IMR-90 (cell line): ENCODE results near the gene RHCE. TPM values are rescaled to one million over a fixed set of nuclear protein-coding genes. Genes with fewer than 3 reads are reported as not detected.

ENCODE experiments used
- ATAC-seq: fragments of 200-7000 bp; cut with Tn5 transposase; 2 replicates; pipeline ENCODE4 v1.9.1; 2020; ENCODE audit warnings: low read depth, mild to moderate bottlenecking, moderate library complexity
- BruUV-seq: library from RNA; stranded (reverse); fragments of 400-500 nt; replicated peaks from 2 replicates; lab custom pipeline; 2021; lab: Mats Ljungman, UMichigan
- CTCF ChIA-PET: fragments of 300-600 bp; formaldehyde crosslinking; extraction: SDS; loops from one replicate; lab custom pipeline; 2021; ENCODE audit warnings: antibody characterized with exemption; lab: Yijun Ruan, JAX
- POLR2A ChIA-PET: fragments of 300-600 bp; sonication (Branson Sonifier 250); formaldehyde crosslinking; loops from one replicate; lab custom pipeline; 2022; ENCODE audit warnings: antibody characterized with exemption; ENCODE audit not compliant: unreplicated experiment; lab: Charles Lee
- DNase-seq: peaks from one replicate; pipeline ENCODE4 v3.0.0; 2013
- H2AFZ ChIP-seq: replicated peaks from 2 replicates; pipeline ENCODE3; 2013; ENCODE audit warnings: low read length, mild to moderate bottlenecking; ENCODE audit not compliant: poor library complexity
- H2AK5ac ChIP-seq: 2 replicates; pipeline ENCODE4 v1.6.1; 2013; ENCODE audit warnings: low read depth, low read length, inconsistent platforms
- H2AK9ac ChIP-seq: replicated peaks from 2 replicates; pipeline ENCODE3; 2013; ENCODE audit warnings: mild to moderate bottlenecking, low read depth, low read length, moderate library complexity; ENCODE audit not compliant: poor library complexity
- H2BK120ac ChIP-seq: 2 replicates; pipeline ENCODE4 v1.6.1; 2013; ENCODE audit warnings: low read depth, low read length, inconsistent platforms
- H2BK15ac ChIP-seq: 3 replicates; pipeline ENCODE4 v1.6.1; 2013; ENCODE audit warnings: low read depth, low read length, inconsistent platforms
- H2BK20ac ChIP-seq: 2 replicates; pipeline ENCODE4 v1.6.1; 2013; ENCODE audit warnings: low read depth, mild to moderate bottlenecking, inconsistent platforms, low read length, moderate library complexity
- H2BK5ac ChIP-seq: 2 replicates; pipeline ENCODE4 v1.6.1; 2013; ENCODE audit warnings: mild to moderate bottlenecking, low read depth, low read length, inconsistent platforms; ENCODE audit not compliant: poor library complexity, severe bottlenecking
- H3K14ac ChIP-seq: replicated peaks from 2 replicates; pipeline ENCODE4 v1.6.1; 2013; ENCODE audit warnings: low read depth, low read length, inconsistent platforms
- H3K18ac ChIP-seq: 2 replicates; pipeline ENCODE4 v1.6.1; 2013; ENCODE audit warnings: low read depth, low read length, control low read depth
- H3K23ac ChIP-seq: 2 replicates; pipeline ENCODE4 v1.6.1; 2013; ENCODE audit warnings: low read depth, low read length, inconsistent platforms
- H3K27ac ChIP-seq: 2 replicates; pipeline ENCODE4 v1.5.1; 2013; ENCODE audit warnings: mild to moderate bottlenecking, control low read depth, low read length; ENCODE audit not compliant: insufficient read depth
- H3K27me3 ChIP-seq: 2 replicates; pipeline ENCODE4 v1.6.1; 2013; ENCODE audit warnings: low read length; ENCODE audit not compliant: control insufficient read depth, insufficient read depth
- H3K36me3 ChIP-seq: 2 replicates; pipeline ENCODE4 v1.6.1; 2013; ENCODE audit warnings: low read length, mixed read lengths; ENCODE audit not compliant: control insufficient read depth, insufficient read depth
- H3K4ac ChIP-seq: 2 replicates; pipeline ENCODE4 v1.6.1; 2013; ENCODE audit warnings: low read depth, low read length, inconsistent platforms
- H3K4me1 ChIP-seq: 2 replicates; pipeline ENCODE4 v1.6.1; 2013; ENCODE audit warnings: low read length, mixed read lengths; ENCODE audit not compliant: control insufficient read depth, insufficient read depth
- H3K4me2 ChIP-seq: 2 replicates; pipeline ENCODE4 v1.6.1; 2013; ENCODE audit warnings: low read depth, mild to moderate bottlenecking, control low read depth, low read length, moderate library complexity
- H3K4me3 ChIP-seq: 2 replicates; pipeline ENCODE4 v1.5.1; 2013; ENCODE audit warnings: low read depth, mild to moderate bottlenecking, control low read depth, low read length, moderate library complexity; ENCODE audit not compliant: insufficient read depth
- H3K56ac ChIP-seq: 2 replicates; pipeline ENCODE4 v1.6.1; 2013; ENCODE audit warnings: low read length, inconsistent platforms; ENCODE audit not compliant: insufficient read depth; ENCODE audit errors: extremely low read depth
- H3K79me1 ChIP-seq, 2 experiments: 2 replicates each; pipeline ENCODE4 v1.6.1; 2013; ENCODE audit warnings: low read length in 2 of 2, inconsistent platforms in 1 of 2, low read depth in 1 of 2
- H3K9ac ChIP-seq: 2 replicates; pipeline ENCODE4 v1.6.1; 2013; ENCODE audit warnings: low read depth, low read length, control low read depth
- H3K9me1 ChIP-seq: 2 replicates; pipeline ENCODE4 v1.6.1; 2013; ENCODE audit warnings: low read length, inconsistent platforms; ENCODE audit not compliant: insufficient read depth
- H3K9me3 ChIP-seq: 2 replicates; pipeline ENCODE4 v1.6.1; 2013; ENCODE audit warnings: low read length; ENCODE audit not compliant: control insufficient read depth, insufficient read depth
- H4K20me1 ChIP-seq: 2 replicates; pipeline ENCODE4 v1.6.1; 2013; ENCODE audit warnings: low read length, inconsistent platforms; ENCODE audit not compliant: insufficient read depth
- H4K5ac ChIP-seq: 2 replicates; pipeline ENCODE4 v1.6.1; 2013; ENCODE audit warnings: mild to moderate bottlenecking, low read depth, low read length, control low read depth
- H4K8ac ChIP-seq, 2 experiments: 2 replicates each; pipeline ENCODE4 v1.6.1; 2013; ENCODE audit warnings: low read depth in 2 of 2, low read length in 2 of 2, control low read depth in 1 of 2, inconsistent platforms in 1 of 2
- H4K91ac ChIP-seq: 2 replicates; pipeline ENCODE4 v1.6.1; 2013; ENCODE audit warnings: low read depth, low read length, inconsistent platforms; ENCODE audit not compliant: insufficient read depth
- BHLHE40 ChIP-seq: fragments of 150-350 bp; IDR thresholded peaks from 2 replicates; pipeline ENCODE4 v1.6.1; 2016; ENCODE audit warnings: mild to moderate bottlenecking, low read depth, low read length
- CEBPB ChIP-seq: IDR thresholded peaks from 2 replicates; pipeline ENCODE4 v1.6.1; 2012; ENCODE audit warnings: low read depth, low read length, improper control_type of control experiment
- CHD1 ChIP-seq: IDR thresholded peaks from 2 replicates; pipeline ENCODE4 v1.6.1; 2012; ENCODE audit warnings: low read depth, low read length, improper control_type of control experiment
- ELK1 ChIP-seq: fragments of 150-350 bp; IDR thresholded peaks from 2 replicates; pipeline ENCODE4 v1.6.1; 2016; ENCODE audit warnings: low read depth, mild to moderate bottlenecking, low read length, moderate library complexity, borderline replicate concordance
- FOS ChIP-seq: fragments of 150-350 bp; IDR thresholded peaks from 2 replicates; pipeline ENCODE4 v1.6.1; 2016; ENCODE audit warnings: low read depth, low read length
- MAZ ChIP-seq: IDR thresholded peaks from 2 replicates; pipeline ENCODE4 v1.6.1; 2012; ENCODE audit warnings: low read depth, mild to moderate bottlenecking, low read length, improper control_type of control experiment, moderate library complexity, borderline replicate concordance
- MXI1 ChIP-seq: IDR thresholded peaks from 2 replicates; pipeline ENCODE4 v1.6.1; 2012; ENCODE audit warnings: low read depth, mild to moderate bottlenecking, low read length, moderate library complexity, borderline replicate concordance
- NFE2L2 ChIP-seq: fragments of 150-350 bp; IDR thresholded peaks from 2 replicates; pipeline ENCODE4 v1.6.1; 2016; ENCODE audit warnings: low read depth, mild to moderate bottlenecking, low read length
- POLR2A ChIP-seq: IDR thresholded peaks from 2 replicates; pipeline ENCODE4 v1.6.1; 2012; ENCODE audit warnings: mild to moderate bottlenecking, low read depth, low read length
- RAD21 ChIP-seq: IDR thresholded peaks from 2 replicates; pipeline ENCODE4 v1.6.1; 2012; ENCODE audit warnings: low read length, improper control_type of control experiment
- RCOR1 ChIP-seq: IDR thresholded peaks from 2 replicates; pipeline ENCODE4 v1.6.1; 2012; ENCODE audit warnings: mild to moderate bottlenecking, low read length, improper control_type of control experiment; ENCODE audit not compliant: insufficient replicate concordance
- SMC3 ChIP-seq: fragments of 150-350 bp; IDR thresholded peaks from 2 replicates; pipeline ENCODE4 v1.6.1; 2016; ENCODE audit warnings: low read depth, mild to moderate bottlenecking, antibody characterized with exemption, low read length, moderate library complexity
- USF2 ChIP-seq: fragments of 150-350 bp; IDR thresholded peaks from 2 replicates; pipeline ENCODE4 v1.6.1; 2017; ENCODE audit warnings: mild to moderate bottlenecking, antibody characterized with exemption, low read length, low read depth
- WGBS, 2 experiments: methylation state at CpG; one replicate each; pipeline versions ENCODE4 v1.1.5 to v1.1.7; 2013; ENCODE audit warnings: missing lambda C conversion rate in 2 of 2; ENCODE audit not compliant: insufficient read length in 1 of 2; ENCODE audit errors: extremely low coverage in 2 of 2; 5-methylcytosine and 5-hydroxymethylcytosine counted together
- dilution Hi-C: fragments of 300-500 bp; cut with HindIII; formaldehyde crosslinking; loops from one replicate; pipeline ENCODE4 v1.14.3; 2018; ENCODE audit warnings: low sequenced_read_pairs; ENCODE audit not compliant: unreplicated experiment
- in situ Hi-C: fragments of 300-500 bp; cut with MboI; formaldehyde crosslinking; loops from 3 replicates; pipeline ENCODE4 v1.14.3; 2019; ENCODE audit warnings: low sequenced_read_pairs, inconsistent platforms, mixed read lengths
- intact Hi-C: fragments of 100-400 bp; cut with micrococcal nuclease; formaldehyde crosslinking; loops from 2 replicates; pipeline ENCODE4 v1.10.0; 2022
- polyA plus RNA-seq, 3 experiments: library from polyadenylated mRNA; depleted of rRNA; stranded (reverse); fragments of >200 nt; gene quantifications; 2 replicates each; pipeline ENCODE4 v1.2.3, GENCODE V29; 2012; ENCODE audit warnings: low replicate concordance in 1 of 3
- total RNA-seq: library from RNA; depleted of rRNA; stranded (reverse); fragments of >200 nt; gene quantifications from 2 replicates; pipeline ENCODE4 v1.2.3, GENCODE V29; 2012
- TF ChIP-seq, protein P1 (sequence below): conservative IDR thresholded peaks from 2 replicates; pipeline ENCODE4 v1.5.1; 2012; ENCODE audit warnings: mild to moderate bottlenecking, low read depth, low read length, improper control_type of control experiment

RHCE gene
- total and polyA plus RNA-seq, 2 of the 4 experiments (the other 2 are of a cell fraction) = 0.54 to 0.62 TPM

DNA sequence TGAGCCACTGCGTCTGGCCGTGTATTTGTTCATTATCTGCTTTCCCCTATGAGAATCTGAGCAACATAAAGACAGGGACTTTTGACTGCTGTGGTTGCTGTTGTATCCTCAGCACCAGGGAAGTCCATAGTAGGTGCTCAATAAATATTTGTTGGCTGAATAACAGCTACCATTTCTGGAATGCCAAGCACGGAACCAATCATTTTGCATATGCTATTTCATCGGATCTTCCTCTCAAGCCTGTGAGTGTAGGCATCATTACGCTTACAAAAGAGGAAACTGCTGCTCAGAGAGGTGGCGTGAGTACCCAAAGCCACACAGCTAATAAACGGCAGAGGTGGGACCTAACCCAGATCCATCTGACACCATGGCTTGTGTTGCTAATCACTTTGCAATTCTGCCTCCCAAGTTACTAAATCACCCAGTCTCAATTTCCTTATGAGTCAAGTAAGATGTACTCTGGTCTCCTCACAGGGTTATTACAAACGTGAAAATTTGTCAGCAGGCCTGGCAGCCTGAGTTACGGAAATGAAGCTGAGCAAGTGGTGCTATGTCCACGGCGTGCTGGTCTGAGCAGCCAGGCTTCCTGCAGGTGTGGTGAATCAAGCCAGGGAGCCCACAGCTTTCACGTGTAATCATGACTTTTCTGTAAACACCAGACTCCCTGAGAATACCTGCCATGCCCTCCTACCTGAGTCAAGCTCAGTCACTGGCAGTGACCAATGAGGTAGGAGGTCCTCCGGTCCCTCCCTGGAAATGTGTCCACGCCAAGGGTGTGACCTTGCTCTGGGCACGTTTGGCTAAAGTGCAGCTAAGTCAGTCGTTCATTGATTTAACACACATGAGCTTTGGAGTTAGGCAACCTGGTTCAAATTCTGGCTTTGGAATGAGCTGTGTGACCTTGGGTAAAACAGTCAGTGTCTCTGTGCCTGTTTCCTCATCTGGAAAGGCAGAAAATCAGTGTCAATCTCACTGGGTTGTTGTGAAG lies 4.8 kb upstream of the RHCE start:
- in situ Hi-C loops (no loop called here), dilution Hi-C loops (no loop called here), intact Hi-C loops (no loop called here)
- no peak overlapping the region for H3K14ac ChIP-seq
- no peaks in the 10 kb centered on the region; the same call in 1 of the 2 replicates for H4K20me1 ChIP-seq
- H3K18ac ChIP-seq = no peak overlapping the region
- WGBS, 2 experiments = 94% methylated on average over 5 of the region's 16 CpGs; no CpG with 5 or more reads in 1 of the 2 experiments
- no peak overlapping the region for H2BK5ac ChIP-seq
- no peak overlapping the region for H3K4me3 ChIP-seq
- no peak overlapping the region for H4K91ac ChIP-seq
- H2AFZ ChIP-seq = no peak overlapping the region
- POLR2A ChIA-PET = no interaction called here
- 0 out of 2 replicates have a peak overlapping the region, but pooled peaks have one; percentile 3 for H2AK5ac ChIP-seq
- no peak overlapping the region for H3K4me2 ChIP-seq
- no peak overlapping the region for H2BK120ac ChIP-seq
- no peak overlapping the region for H4K5ac ChIP-seq
- H3K27ac ChIP-seq = no peak overlapping the region
- no TSS peak for BruUV-seq
- H3K4ac ChIP-seq = no peak overlapping the region
- H3K9ac ChIP-seq = no peak overlapping the region
- H3K56ac ChIP-seq = no peak overlapping the region
- no peak overlapping the region for H2BK15ac ChIP-seq
- DNase-seq = peak; percentile 33
- H3K9me1 ChIP-seq = no peaks in the 10 kb centered on the region
- no peak overlapping the region for H2BK20ac ChIP-seq
- peaks cover 4% of the 10 kb centered on the region; the same call in 1 of the 2 replicates for H3K27me3 ChIP-seq
- no peak overlapping the region for H2AK9ac ChIP-seq
- CTCF ChIA-PET = no interaction called here
- ATAC-seq = no peak
- H4K8ac ChIP-seq = no peak overlapping the region
- H3K79me1 ChIP-seq = no peaks in the 10 kb centered on the region
- no peaks in the 10 kb centered on the region for H3K4me1 ChIP-seq
- H3K23ac ChIP-seq = no peak overlapping the region
- H3K9me3 ChIP-seq = no peaks in the 10 kb centered on the region
- no peaks in the 10 kb centered on the region for H3K36me3 ChIP-seq
- no peak for TF ChIP-seq POLR2A
- no peak for TF ChIP-seq MXI1
- TF ChIP-seq CHD1 = no peak
- TF ChIP-seq CEBPB = no peak
- TF ChIP-seq NFE2L2 = no peak
- no peak for TF ChIP-seq FOS
- TF ChIP-seq USF2 = no peak
- TF ChIP-seq SMC3 = no peak
- TF ChIP-seq, protein P1, sequence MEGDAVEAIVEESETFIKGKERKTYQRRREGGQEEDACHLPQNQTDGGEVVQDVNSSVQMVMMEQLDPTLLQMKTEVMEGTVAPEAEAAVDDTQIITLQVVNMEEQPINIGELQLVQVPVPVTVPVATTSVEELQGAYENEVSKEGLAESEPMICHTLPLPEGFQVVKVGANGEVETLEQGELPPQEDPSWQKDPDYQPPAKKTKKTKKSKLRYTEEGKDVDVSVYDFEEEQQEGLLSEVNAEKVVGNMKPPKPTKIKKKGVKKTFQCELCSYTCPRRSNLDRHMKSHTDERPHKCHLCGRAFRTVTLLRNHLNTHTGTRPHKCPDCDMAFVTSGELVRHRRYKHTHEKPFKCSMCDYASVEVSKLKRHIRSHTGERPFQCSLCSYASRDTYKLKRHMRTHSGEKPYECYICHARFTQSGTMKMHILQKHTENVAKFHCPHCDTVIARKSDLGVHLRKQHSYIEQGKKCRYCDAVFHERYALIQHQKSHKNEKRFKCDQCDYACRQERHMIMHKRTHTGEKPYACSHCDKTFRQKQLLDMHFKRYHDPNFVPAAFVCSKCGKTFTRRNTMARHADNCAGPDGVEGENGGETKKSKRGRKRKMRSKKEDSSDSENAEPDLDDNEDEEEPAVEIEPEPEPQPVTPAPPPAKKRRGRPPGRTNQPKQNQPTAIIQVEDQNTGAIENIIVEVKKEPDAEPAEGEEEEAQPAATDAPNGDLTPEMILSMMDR = no peak
- TF ChIP-seq RAD21 = no peak
- no peak for TF ChIP-seq MAZ
- no peak for TF ChIP-seq ELK1
- no peak for TF ChIP-seq BHLHE40
- no peak for TF ChIP-seq RCOR1
